HL-60/S4 treated with retinoic acid at 250 ng/mL for 4 days and 3 days (cell line): ENCODE measurements around the gene ADD1.

Experiments
- in situ Hi-C: fragments of 300-500 bp; cut with MboI; formaldehyde crosslinking; loops from 2 replicates; pipeline ENCODE4 v1.7.0; 2022; ENCODE audit warnings: low sequenced_read_pairs

Gene ADD1, protein sequence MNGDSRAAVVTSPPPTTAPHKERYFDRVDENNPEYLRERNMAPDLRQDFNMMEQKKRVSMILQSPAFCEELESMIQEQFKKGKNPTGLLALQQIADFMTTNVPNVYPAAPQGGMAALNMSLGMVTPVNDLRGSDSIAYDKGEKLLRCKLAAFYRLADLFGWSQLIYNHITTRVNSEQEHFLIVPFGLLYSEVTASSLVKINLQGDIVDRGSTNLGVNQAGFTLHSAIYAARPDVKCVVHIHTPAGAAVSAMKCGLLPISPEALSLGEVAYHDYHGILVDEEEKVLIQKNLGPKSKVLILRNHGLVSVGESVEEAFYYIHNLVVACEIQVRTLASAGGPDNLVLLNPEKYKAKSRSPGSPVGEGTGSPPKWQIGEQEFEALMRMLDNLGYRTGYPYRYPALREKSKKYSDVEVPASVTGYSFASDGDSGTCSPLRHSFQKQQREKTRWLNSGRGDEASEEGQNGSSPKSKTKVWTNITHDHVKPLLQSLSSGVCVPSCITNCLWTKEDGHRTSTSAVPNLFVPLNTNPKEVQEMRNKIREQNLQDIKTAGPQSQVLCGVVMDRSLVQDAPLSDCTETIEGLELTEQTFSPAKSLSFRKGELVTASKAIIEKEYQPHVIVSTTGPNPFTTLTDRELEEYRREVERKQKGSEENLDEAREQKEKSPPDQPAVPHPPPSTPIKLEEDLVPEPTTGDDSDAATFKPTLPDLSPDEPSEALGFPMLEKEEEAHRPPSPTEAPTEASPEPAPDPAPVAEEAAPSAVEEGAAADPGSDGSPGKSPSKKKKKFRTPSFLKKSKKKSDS

DNA sequence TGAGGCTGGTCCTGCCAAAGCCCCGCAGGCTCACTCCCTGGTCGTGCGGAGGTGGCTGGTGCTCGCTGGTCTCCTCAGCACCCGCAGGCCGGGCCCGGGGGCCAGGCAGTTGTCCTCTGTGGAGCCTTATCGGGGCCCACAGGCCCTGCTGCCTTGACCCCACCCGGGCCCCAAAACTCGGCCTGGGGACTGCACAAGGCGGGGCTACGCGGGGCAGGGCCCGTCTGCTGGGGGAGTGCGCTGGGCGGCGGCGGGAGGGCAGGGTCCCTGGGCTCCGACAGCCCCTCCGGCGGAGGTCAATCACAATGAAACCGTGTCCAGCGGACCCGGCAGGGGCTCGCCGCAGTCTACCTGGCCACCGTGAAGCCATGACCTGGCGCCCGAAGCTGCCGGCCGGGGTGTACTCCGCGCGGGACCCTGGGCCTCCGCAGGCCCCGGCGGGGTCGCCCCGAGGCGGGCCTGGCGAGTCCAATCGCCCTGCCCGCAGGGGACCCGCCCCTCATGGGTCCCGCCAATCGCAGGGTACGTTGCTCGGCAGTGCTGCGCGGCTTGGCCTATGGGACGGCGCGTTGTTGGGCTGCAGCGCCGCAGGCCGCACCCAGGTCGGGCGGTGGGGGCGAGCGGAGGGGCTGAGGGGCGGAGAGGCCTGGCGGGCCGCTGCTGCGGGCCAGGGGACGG, at the start of gene ADD1:
Gene ADD1, plus strand, starts transcription at position 582 of the 678 bp plus-strand sequence. CDS start 32,072 bp downstream, outside the sequence.
- in situ Hi-C loops: no loop called here

DNA sequence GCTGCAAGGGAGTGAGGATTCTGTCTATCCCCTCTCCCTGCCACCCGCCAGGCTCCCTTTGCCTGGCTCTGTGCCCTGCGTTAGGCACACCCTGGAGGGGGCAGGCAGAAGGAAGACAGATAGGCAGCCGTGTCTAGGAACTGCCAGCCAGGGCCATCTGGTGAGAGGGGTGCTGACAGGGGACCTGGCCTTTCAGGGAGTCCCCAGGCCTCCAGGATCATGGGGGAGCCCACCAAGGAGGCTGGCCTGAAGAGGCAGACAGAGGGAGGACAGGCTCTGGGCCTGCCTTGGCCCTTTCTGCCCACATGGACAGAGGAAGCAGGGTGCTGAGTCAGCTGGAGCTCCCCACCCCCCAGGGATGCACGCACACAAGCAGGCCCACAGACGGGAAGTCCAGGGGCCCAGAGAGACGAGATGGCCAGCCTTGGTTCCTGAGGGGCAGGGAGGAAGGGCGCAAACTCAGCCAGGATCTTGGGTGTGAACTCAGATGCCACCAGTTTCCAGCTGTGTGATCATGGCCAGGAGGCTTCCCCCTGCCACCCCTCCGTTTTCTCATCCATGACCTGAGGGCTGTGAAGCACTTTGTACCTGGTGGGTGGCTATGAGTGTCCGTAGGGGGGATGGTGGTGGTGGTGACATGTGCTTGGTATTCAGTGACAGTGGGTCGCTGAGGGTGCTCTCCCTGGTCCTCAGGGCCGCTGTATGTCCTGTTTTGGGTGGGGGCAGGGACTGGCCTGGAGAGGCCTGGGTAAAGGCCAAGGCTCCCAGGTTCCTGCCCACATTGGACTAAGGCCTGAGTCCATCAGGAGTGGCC, 49.0 kb upstream of the ADD1 start:
- in situ Hi-C loops: no loop called here

DNA sequence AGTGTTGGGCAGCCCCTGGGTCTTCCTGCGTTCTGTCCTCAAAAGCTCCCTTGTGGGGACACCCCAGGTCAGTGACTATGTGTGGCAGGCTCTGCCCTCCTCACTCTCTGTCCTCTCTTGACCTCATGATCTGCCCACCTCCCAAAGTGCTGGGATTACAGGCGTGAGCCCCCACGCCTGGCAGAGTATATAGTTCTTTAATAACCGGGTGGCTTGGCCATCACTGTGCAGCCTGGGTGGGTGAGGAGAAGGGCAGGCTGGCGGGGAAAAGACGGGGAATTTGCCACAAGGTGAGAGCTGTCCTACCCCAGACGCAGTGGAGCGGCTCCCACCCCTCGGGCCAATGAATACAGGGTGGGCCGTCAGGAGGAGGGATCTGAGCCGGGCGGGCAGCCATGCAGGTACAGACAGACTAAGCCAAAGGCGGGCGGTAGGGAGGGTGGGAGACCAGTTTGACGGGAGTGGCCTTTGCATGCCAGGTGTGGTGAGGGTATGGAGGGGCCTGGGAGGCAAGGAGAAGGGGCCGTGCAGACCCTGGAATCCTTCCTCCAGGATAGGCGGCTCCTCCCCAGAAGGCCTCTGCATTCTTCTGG, 48.2 kb upstream of the ADD1 start:
- in situ Hi-C loops: no loop called here

DNA sequence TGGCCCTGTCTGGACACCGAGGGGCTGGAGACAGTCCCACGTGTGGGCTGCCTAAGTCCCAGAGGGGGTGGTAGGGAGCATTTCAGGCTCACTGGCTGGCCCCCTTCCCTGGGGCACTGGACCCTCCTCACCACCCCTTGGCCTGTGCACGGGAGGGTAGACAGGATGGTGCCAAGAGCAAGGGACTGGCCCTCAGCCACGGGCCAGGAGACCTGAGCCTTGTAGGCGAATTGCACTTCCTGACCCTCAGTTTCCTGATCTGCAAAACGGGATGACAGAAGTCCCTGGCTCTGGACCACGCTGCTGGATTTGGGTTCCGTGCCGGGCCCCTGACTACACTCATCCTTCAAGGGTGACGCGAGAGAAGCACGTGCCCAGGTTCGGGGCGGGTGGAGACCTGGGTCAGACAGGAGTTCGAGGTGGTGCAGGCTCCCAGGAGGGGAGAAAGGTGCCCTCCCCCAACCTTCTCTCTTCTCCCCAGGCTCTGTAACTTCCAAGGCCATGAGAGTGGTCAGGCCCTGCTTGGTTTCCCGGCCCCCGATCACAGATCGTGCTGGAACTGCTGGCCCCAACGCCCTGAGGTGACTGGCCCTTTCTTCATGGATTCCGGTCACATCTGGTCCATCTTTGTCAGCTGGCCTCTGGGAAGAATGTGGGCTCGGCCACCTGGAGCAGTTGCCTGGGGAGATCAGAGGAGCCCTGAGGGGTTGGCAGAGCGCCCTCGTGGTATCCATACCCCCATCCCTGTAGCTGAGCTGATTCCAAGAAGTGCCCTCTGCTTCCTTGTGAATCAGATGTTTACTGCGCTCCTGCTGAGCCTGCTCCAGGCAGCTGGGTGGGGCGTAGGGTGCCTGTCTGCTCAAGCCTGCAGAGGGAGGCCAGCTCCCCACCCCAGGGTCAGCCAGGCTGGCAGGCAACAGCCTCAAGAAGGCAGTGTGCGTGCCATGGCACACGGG, 47.5 kb upstream of the ADD1 start:
- in situ Hi-C loops: no loop called here

DNA sequence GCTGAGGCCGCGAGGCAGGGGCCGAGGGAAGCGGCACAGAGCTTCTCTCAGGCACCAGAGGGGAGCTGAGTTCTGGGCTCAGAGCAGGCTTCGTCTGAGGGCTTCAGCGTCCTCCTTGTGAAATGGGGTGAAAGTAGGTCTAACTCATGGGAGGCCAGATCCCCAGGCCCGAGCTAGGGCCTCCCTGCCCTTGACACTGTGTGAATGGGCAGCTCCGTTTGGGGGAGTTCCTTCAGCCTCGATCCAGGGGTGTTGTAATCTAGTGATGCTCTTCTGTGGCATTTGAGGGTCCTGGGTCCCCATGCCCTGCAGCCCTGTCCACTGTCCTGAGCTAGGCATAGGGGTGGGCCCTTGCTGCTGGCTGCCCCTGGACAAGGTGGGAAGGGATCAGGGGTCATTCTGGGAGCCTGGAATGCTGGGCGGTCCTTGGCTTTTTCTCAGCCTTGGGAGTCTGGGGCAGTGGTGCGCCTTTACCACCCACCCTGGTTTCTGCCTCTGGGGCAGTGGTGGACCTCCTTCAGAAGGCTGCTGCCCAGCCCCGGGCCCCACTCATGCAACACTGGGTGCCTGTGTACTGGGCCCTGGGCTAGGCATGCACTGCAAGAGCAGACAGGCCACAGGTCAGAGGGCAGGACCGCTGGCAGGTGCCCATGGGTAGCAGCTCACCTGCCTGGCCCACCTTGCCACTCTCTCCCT, 46.6 kb upstream of the ADD1 start:
- in situ Hi-C loops: no loop called here

DNA sequence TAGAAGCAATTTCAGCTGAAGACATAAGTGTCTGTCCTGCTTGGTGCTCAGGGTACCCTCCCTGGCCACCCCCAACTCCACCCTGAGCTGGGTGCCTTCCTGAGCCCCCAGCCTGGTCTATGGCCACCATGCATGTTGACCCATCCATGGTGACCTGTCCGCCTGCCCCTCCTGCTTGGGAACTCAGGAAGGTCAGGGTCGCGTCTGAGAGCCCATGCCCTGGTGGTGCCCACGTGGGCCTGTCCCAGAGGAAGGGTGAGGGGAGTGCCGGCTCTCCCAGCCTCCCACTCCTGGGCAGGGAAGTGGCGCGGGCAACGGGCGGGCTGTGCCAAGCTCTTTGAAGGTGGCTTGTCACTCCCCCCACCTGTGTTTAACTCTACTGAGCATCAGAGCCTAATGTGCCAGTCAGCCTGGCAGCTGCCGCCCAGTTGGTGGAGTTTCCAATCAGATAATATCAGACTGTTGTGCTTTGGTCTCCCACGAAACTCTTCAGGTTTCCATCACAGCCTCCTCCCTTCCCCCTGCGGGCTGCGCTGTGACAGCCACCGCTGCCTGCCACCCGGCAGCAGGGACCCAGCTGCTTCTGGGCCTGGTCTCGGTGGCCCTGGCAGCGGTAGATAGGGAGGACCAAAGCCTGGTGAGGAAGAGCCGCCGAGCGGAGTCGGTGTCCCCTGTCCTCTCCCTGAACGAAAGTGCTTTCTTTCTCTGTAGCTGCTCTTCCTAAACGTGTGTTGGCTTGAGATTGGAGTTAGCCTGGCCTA, 45.9 kb upstream of the ADD1 start:
- in situ Hi-C loops: no loop called here

DNA sequence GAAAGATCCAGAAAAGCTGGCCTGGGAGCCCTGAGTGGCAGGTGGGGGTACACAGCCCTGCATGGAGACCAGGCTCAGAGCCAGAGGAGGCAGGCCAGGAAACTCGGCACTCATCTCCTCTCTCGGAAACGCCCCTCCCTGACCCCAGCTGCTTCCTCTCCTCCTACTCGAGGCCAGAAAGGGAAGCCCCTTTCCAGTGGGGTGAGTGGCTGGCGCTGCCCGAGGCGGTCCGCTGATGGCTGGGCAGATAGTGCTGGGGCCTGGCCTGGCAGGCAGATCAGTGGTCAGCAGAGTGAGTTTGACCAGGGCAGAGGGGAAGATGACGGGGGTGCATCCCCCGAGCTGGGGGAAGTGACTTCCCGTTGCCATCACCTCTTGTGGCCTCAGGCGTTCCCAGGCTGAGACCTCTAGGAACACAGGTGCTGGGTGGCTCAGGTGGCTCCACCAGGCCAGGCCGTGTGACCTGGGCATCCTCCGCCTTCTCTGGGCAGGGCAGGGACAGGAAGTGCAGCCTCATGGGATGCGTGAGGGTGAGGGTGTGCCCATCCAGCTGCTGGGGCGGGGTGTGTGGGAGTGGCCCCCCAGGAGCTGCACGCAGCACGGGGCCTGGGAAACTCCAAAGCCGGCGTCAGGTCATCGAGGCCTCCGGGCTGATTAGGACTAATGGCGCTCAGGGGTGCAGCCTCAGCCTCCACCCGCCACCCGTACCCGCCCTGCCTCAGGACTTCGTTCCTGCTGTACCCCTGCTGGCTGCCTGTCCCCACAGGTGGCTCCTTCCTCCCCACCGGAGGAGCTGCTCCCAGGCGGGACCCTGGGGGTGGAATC, 45.0 kb upstream of the ADD1 start:
- in situ Hi-C loops: no loop called here

DNA sequence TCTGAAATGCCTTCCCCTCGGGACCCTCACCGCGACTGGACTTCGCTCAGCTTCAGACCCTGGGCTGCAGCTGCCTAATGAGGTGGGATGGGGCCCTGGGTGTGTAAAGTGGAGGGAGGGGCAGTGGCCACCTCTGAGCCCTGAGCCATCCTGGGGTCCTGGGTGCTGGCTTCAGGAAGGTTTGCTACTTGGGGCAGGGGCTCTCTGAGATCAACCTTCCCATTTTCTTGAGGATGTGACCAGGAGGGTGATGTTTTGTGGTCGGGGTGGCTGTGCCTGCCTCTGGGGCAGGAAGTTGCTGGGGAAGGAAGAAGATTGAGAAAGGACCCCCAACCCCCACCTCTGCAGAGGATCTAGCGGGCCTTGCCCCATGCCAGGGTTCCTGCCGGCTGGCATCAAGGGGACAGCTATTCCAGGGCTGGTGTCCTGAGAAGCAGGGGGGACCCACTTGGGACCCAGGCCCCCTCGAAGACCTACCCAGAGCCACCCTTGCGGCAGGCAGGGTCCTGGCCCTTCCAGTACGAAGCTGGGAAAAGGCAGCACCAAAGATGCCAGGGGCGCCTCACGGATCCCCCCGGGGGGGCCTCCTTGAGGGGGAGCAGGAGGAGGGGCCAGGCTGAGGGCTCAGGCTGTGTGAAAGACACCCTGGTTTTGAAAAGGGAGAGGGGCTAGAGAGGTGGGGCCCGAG, 44.3 kb upstream of the ADD1 start:
- in situ Hi-C loops: no loop called here

DNA sequence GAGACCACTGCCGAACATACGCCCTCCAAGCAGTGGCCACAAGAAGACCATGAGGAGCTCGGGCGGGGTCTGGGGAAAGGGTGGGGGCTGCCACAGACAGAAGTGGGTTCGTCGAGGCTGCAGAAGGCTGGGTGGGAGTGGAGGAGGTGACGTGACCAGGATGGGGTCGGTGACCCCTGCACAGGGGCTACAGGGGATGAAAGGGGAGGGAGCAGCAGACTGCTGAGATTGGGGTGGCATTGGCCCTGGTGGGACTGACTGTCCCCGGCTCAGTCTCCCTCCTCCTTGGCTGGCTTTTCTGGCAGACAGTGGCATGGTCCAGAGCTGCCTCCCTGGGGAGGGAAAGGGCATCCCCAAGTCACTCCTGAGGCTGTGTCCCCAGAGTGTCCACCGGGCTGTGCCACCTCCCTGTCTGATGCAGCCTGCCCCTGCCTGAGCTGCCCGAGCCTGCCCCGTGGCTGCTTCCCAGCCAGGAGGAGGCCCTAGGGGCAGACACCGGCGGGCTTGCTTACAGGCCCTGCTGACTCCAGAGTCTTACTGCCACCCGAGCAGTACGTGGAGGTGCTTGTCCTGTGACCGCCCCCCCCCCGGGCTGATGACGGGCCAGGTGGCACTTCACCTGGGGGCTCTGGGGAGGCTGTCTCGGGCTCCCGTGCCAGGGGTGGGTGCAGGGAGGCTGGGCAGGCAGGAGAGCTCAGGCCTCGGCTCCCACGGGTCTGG, 43.5 kb upstream of the ADD1 start:
- in situ Hi-C loops: no loop called here

DNA sequence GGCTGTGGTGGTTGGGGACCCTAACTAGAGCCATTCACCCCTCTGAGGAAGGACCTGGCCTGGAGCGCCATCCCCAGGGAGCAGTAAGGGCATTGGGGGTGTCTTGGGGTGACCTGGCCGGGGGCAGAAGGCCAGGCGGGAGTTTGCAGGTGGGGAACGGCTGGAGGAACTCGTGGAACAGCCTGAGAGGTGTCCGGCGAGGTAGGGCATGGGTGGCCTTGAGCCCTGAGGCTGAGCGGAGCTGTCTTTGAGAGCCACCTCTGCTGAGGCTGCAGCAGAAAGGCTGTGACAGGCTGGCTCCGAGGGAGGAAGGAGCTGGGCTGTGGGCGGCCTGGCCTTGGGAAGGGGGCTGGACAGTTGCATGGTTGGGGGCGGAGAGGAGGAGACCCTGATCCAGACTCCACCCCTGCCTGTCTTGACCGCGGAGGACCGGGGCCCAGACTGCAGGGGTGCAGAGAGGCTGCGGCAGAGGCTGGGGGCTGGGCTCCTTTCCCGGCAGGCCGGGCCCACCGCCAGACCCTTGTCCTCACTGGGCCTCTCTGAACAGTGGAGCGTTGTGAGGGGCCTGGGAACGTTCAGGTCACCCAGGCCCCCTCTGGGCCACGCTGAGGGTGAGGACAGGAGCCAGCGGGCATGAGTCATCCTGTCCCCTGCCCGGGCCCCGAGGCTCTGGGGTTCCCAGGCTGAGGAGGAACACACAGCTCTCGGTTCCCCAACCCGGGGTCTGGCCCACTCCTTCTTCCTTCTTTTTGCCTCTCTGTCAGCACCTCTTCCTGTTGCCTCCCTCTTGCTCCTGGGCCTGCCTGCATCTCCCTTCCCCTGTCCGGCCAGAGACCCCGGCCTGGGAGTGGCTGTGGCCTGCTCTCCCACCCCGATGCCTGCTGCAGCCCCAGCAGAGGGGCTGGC, 42.7 kb upstream of the ADD1 start:
- in situ Hi-C loops: no loop called here

DNA sequence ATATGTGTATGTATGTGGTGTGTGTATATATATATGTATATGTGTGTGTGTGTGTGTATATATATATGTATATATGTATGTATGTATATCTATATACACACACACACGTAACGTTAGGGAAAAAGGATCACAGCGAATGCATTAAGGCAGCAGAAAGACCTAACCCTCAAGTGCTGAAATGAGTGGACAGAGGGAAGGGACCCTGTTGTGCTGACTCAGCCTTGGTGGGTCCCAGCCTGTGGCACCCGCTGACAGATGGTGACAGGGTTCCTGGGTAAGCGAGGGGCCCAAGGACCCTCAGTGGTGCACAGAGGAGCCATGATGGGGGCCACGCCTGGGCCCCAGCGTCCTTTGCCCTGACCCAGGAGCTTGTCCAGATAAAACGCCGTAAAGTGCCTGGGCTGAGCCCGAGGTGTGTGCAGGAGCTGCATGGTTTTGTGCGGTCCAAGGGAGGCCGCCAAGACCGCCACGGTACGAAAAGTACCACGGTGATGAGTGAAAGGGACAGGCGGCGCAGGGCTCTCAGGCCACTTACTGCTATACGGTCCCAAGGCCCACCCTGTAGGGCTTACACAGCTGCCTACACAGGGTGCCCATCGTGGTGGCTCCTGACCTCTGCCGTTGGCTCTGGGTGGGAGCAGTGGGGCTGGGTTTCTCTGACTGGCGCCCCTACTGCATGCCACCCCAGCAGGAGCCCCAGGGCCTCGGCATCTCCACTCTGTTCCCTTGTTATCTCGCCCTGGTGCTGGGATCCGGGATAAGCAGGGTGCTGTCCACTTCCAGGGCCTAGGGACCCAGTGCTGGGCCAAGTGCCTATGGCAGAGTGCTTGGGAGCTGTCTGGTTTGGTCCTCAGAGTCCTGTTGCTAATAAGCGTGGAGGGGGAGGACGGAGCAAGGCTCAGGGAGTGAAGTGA, 40.8 kb upstream of the ADD1 start:
- in situ Hi-C loops: no loop called here

DNA sequence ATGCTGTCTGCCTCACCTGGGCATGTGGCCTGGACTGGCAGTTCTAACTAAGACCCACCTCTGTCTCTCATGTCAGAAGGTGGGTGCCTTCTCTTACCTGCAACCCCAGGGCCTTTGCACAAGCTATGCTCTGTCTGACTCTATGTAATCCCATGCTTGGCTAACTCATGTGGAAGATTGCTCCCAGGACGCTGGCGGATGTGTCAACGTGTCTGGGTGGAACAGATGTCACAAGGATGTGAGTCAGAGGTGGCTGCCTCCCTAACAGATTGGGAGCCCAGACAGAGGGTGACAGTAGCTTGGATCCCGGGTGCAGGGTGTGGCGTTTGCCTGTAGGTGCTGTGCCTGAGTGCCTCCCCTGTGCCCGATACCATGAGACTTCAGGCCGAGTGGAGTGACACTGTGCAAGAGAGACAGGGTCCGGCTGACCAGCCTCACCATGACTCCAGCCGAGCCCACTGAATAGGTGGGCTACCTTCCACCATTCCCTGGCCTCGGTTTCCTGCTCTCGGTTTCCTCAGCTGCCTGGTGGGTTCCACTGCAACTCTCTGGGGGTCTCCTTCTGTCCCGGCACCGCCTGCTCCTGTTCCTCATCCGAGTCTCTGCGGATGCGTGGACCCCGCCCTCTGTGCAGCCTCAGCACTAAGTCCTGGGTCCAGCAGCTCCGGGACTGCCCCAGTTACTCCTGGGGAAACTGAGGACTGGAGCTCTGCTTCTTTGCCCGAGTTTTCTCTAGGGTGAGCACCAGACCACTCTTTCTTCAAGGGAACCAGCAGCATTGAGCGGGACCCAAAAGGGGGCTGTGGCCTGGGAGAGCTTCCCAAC, 39.8 kb upstream of the ADD1 start:
- in situ Hi-C loops: no loop called here

DNA sequence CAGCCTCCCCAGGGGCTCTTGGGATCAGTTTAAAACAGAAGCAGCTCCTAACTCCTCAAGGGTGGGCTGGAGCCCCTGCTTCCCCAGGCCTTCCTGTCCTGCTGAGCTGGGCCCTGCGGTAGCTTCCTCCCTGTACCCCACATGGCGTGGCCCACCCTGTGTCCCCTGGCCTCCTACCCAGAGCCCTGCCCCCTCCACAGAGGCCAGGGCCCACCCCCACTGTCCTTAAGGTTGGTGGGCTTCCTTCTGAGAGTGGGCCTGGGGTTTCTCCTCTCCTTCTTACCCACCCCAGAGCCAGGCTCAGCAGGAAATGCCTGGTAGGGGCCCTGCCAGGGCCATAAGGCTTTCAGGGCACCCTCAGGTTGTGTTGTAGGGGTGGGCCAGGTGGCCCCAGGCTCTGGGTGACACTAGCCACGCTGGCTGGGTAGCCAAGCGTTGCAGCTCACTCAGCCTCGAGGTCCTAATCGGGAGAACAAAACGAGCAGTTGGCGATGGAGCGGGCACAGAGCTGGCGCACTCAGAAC, 39.1 kb upstream of the ADD1 start:
- in situ Hi-C loops: no loop called here
